Fibroblast of skin of left biceps (primary cell): Measurements from ENCODE around the gene SSR4.

Experiments used
- DNase-seq, 2 experiments: peaks; one replicate each; pipeline ENCODE4 v3.0.0-alpha.2; 2013; ENCODE audit warnings: low read depth in 2 of 2

Gene SSR4

GRCh38 chrX:153780678-153781427 lies 13.6 kb upstream of the SSR4 start, which contains the start of gene SRPK3:
Gene SRPK3, plus strand, starts transcription at chrX:153781041. Its CDS starts 46 bp downstream, at chrX:153781087.
- DNase-seq = no peak

- DNase-seq = no peak
These were observed 12.9 kb upstream of the SSR4 start for GRCh38 chrX:153781428-153782047.

GRCh38 chrX:153782313-153782712 lies 12.2 kb upstream of the SSR4 start:
- DNase-seq = no peak

- no peak for DNase-seq
These were observed 11.6 kb upstream of the SSR4 start for GRCh38 chrX:153782871-153783270.

GRCh38 chrX:153783378-153784013 lies 11.0 kb upstream of the SSR4 start:
- DNase-seq = no peak

DNA sequence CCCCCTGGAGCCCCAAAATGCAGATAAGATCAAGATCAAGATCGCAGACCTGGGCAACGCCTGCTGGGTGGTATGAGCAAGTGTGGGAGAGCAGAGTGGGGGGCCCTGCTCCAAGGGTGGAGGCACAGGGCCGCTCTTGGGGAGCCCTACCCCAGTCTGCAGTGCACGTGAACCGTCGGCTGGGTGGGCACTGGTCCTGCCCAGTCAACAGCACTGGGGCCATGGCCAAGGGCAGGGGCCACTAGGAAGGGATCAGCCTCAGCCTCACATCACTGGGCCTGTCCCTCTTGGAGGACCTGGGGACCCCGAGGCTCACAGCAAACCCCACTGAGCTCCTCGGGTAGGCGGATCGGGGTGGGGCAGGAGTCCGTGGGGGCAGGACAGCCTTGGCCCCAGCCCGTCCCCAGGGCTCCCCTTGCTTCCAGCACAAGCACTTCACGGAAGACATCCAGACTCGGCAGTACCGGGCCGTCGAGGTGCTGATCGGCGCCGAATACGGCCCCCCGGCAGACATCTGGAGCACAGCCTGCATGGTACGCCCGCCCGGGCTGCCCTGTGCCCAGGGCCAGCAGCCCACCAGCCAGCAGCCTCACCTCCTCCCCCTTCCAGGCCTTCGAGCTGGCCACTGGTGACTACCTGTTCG lies 10.0 kb upstream of the SSR4 start:
- DNase-seq = no peak

DNA sequence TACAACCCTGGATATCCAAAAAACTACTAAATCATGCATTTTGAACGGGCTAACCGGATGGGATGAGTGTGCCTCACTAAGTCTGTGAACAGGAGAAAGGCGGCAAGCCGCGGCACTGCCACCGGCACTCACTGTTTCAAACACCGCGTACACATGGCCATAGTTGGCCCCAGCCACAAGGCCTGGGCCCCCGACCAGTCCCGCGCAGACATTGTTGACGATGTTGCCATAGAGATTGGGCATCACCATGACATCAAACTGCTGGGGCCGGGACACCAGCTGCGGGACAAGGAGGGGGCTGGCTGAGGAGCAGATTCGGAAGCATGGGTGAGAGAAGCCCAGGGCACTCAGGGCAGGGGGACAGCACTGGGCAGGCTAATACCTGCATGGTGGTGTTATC lies 7.8 kb upstream of the SSR4 start:
- DNase-seq = no peak

DNA sequence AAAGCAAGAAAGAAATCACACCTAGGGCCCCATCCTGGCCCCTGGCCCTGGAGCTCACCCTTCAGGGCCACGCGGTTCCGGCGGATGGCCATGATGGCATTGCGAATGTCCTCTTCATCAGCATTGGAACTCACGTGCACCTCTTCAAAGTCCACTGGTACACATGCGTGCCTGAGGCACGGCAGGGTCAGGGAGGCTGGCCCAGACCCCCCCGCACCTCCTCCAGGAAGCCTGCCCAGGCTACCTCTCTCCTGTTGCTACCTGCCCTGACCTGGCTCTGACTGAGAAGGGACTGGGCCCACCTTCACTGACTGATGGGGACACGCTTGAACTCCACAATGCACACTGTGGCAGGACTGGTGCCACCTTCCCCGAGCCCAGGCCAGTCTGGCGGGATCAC lies 4.8 kb upstream of the SSR4 start:
- no peak for DNase-seq

DNA sequence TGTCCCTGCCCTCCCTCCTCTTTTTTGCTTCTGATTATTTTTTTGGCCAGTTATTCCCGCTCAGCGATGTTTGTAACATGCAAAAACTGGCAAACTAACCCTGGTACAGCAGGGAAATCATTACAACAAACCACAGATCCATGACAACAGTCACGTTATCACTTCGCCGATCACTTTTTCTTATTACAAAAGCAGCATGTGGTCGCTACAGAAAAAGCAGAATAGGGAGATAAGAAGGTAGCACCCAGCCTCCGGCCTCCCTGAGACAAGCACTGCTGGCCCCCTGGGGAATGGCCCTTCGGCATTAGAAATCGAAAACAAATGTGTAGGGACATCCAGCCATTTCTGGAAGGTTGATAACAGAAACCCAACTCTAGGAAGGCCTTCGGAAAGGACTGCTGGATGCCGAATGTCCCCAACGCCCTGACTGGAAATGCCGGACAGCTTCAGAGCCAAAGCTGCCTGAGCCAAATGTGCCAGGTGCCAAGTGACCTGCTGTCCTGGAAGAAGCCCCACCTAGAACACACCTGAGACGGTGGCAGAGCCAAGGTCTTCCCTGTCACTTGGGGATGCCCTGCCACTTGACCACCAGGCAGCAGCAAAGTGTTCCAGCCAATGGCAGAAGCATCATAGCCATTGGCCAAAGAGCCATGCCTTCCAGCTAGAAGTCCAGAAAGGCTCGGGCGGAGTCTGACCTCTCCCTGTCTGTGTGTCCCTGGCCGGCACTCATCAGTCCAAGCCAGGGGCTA lies 3.2 kb upstream of the SSR4 start:
- no peak for DNase-seq

- no peak for DNase-seq
These were observed 2.1 kb upstream of the SSR4 start for GRCh38 chrX:153792368-153792767.

GRCh38 chrX:153793291-153793690 lies 1.2 kb upstream of the SSR4 start:
- no peak for DNase-seq

DNA sequence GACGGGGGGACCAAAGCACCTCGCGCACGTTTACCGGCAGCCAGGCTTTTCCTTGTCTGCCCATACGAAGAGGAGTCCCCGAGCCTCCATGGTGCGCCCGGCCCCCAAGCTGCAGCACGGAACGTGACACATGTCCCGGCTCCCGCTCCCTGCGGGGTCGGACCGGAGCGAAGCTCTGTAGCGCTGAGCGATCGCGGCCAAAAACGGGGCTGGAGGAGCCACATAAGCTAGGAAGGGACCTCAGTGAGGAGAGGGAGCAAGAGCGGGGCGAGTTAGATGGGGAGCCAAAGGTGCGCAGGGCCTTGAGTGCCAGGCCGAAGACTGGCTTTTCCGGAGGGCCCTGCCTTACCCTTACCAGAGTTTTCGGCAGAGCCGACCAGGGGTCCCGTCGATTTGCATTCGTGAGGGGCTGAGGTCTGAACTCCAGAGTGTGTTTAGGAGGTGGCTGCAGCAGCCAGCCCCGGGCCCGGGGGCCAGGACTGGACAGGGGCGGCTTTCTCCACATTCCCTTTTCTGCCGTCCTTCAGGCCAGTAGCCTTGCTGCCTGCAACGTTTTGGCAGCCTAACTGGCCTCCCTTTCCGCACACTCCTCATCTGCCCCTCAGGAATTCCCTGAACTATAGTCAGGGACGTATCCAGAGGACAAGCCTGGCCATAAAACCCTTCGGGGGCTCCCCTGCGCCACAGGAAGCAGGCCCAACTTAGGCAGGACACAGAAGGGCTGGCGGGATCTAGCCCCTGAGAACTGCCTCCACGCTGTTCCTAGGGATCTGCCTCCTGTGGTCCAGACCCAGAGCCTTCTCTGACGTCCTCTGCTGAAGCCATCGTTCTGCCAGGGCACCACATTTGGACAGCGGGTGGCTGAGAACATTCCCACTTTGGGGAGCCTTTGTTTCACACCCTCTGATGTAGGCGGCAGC lies 689 bp downstream of the SSR4 start:
- DNase-seq = no peak

GRCh38 chrX:153797415-153798015 lies 3.0 kb downstream of the SSR4 start:
- no peak for DNase-seq

GRCh38 chrX:153799326-153799725 lies 4.9 kb downstream of the SSR4 start:
- DNase-seq = no peak

DNA sequence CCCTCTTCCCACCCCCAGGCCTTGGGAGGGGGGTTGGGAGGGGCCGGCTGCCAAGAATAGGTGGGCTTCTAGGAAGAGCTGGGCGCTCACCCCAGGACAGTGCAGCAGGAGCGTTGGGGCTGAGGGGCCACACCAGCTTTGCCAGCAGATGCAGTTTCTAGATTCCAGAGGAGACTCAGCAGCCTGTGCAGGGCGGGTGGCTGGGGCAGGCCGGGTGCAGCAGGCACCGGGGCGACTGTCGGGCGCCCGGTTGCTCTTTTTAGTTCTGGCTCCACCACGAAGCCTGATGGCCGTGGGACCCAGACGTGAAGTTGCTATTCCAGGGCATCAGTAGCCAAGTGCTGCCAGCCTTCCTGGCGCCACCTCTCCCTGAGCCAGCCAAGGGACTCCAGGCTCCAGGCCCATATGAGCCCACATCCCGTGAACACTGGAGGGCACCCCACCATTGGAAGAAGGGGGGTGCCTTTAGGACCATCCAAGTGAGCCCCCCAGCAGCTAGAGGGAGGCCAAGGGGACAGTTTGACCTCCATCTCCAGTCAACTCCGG lies 5.8 kb downstream of the SSR4 start:
- no peak for DNase-seq

- DNase-seq = no peak
These were observed 6.3 kb downstream of the SSR4 start for GRCh38 chrX:153800746-153801145.

DNA sequence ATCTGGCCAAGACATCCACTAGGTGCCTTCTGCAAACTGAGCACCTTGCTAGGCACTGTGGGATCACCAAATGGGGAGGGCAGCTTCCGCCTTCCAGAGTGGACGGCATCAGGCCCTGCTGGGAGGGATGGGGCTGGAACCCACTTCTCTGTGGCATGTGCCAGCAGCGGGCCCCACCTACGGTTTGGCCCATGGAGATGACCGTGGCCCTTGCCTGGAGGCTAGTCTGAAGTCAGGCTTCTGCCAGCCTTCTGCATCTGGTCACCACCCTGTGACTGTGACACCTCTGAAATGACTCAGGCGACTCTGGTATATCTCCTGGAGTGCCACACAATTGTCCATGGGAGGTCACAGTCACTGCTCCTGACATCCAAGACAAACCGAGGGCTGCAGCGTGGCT lies 7.2 kb downstream of the SSR4 start:
- no peak for DNase-seq

DNA sequence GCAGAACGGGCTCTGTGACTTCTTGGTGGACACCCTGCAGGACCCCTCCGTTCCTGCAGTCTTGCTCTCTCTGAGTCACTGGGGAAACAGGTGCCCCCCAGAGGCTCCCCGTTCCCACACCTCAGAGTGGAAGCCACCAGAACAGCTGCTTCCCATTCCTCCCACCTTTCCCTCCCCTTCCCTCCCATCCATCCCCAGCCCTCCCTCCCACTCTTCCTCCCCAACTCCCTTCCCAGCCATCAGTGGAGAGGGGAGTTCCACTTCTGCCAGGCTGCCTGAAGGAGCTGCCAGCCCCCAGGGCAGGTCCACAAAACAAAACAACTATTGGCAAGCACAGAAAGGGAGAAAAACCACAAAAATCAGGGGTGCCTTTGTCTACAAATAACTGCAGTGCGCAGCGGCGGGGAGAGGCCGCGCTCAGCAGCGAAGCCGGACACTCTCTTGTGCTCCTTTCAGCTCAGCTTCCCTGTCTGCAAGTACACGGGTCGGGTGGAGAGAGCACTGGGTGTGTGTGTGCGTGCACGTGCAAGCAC lies 8.1 kb downstream of the SSR4 start:
- no peak for DNase-seq

GRCh38 chrX:153803211-153804099 lies 9.0 kb downstream of the SSR4 start:
- no peak for DNase-seq
